ENCODE measurements around the gene HIGD1B. TPM values are rescaled to one million over a fixed set of nuclear protein-coding genes. Genes with fewer than 3 reads are reported as not detected.

The HIGD1B gene
- total and polyA plus RNA-seq, 2 donors (not counting 3 experiments of a cell fraction or from before 2014, with no cell fraction given) = not detected

DNA sequence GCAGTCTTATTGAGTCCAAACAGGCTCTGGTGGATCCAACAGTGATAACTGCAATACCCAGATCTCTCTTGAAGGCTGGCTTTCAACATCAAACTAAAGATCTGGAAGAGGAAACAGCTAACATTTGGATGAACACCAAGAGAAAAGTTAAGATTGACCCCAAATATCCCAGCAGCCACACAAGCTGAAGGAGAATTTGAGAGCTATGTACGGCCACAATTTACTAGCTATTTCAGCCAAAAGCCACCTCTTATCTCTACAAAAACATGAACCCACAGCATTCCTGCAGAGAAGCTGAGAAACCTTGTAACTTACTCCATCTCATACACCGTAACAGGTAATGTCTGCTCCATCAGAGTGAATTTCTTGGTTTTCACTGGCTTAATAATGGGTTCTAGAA is 37.3 kb downstream of the HIGD1B start:
- Histone ChIP-seq H3K4me2 (ENCODE audit: insufficient read depth, low read length) (no peak overlapping the region), H3K4me1 (ENCODE audit: control insufficient read depth, extremely low read depth, insufficient read depth, low read length) (no peaks in the 10 kb centered on the region), H3K27ac (ENCODE audit: insufficient read depth, low read depth, low read length) (no peak overlapping the region), H2AFZ (ENCODE audit: low read depth, low read length) (no peak overlapping the region), H4K20me1 (replicated peaks; ENCODE audit: control insufficient read depth, extremely low read depth, insufficient read depth, low read length) (no peaks in the 10 kb centered on the region), H3K79me2 (ENCODE audit: control insufficient read depth, insufficient read depth, low read length) (peaks cover 33% of the 10 kb centered on the region), H3K36me3 (ENCODE audit: control insufficient read depth in 2 of 2, extremely low read depth in 1 of 2, insufficient read depth in 2 of 2, low read length in 2 of 2) (peaks cover 28 to 48% of the 10 kb centered on the region in 2 experiments), H3K9ac (replicated peaks; ENCODE audit: extremely low read depth, insufficient read depth, low read length) (no peak overlapping the region), H3K9me3 (replicated peaks; ENCODE audit: control insufficient read depth, insufficient read depth, low read length) (no peaks in the 10 kb centered on the region), H3K27me3 (ENCODE audit: control insufficient read depth in 2 of 2, insufficient read depth in 2 of 2, low read length in 2 of 2) (no peaks in the 10 kb centered on the region), H3K9me1 (replicated peaks; ENCODE audit: control insufficient read depth, extremely low read depth, insufficient read depth, low read length) (peaks cover 3% of the 10 kb centered on the region), H3K4me3 (replicated peaks in 1 of 3; ENCODE audit: insufficient read depth in 1 of 3, low read depth in 1 of 3, low read length in 3 of 3) (no peak overlapping the region)
- DNase-seq (ENCODE audit: low read depth, low spot score) (no peak), FAIRE-seq (no peak)
- no TSS peak for BruUV-seq (replicated peaks)
- POLR2A ChIA-PET = no interaction called here
- dilution Hi-C loops (cut with MboI; ENCODE audit: extremely low pct_ligation_motif_present, low sequenced_read_pairs) = no loop called here
- no peak for TF ChIP-seq GATA2 (IDR thresholded peaks at IDR 0.05; ENCODE audit: insufficient read depth, insufficient read length, low read depth, low read length)
- TF ChIP-seq, protein P1, sequence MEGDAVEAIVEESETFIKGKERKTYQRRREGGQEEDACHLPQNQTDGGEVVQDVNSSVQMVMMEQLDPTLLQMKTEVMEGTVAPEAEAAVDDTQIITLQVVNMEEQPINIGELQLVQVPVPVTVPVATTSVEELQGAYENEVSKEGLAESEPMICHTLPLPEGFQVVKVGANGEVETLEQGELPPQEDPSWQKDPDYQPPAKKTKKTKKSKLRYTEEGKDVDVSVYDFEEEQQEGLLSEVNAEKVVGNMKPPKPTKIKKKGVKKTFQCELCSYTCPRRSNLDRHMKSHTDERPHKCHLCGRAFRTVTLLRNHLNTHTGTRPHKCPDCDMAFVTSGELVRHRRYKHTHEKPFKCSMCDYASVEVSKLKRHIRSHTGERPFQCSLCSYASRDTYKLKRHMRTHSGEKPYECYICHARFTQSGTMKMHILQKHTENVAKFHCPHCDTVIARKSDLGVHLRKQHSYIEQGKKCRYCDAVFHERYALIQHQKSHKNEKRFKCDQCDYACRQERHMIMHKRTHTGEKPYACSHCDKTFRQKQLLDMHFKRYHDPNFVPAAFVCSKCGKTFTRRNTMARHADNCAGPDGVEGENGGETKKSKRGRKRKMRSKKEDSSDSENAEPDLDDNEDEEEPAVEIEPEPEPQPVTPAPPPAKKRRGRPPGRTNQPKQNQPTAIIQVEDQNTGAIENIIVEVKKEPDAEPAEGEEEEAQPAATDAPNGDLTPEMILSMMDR (IDR thresholded peaks at IDR 0.05; ENCODE audit: extremely low read depth in 1 of 2, insufficient read depth in 1 of 2, low read depth in 1 of 2, low read length in 2 of 2) = no peak
- no peak for TF ChIP-seq EZH2 (IDR thresholded peaks at IDR 0.05; ENCODE audit: borderline replicate concordance, low read depth, low read length, severe bottlenecking)
- no peak for TF ChIP-seq FOS (IDR thresholded peaks at IDR 0.05; ENCODE audit: borderline replicate concordance, insufficient read depth, low read length)
- TF ChIP-seq POLR2A (IDR thresholded peaks at IDR 0.05; ENCODE audit: low read depth, low read length) = no peak
- no peak for TF ChIP-seq POLR2AphosphoS5 (IDR thresholded peaks at IDR 0.05; ENCODE audit: insufficient read depth, low read depth, low read length)
- TF ChIP-seq, protein P2, sequence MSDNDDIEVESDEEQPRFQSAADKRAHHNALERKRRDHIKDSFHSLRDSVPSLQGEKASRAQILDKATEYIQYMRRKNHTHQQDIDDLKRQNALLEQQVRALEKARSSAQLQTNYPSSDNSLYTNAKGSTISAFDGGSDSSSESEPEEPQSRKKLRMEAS (IDR thresholded peaks at IDR 0.05; ENCODE audit: insufficient read depth, insufficient read length) = no peak
- TF ChIP-seq MYC (IDR thresholded peaks at IDR 0.05; ENCODE audit: low read depth, low read length) = no peak
- no peak for TF ChIP-seq JUN (IDR thresholded peaks at IDR 0.05; ENCODE audit: borderline replicate concordance, insufficient read depth, insufficient read length, low read depth)
- CTCF ChIA-PET = interaction anchor here (1.4 to 9.3 kb wide), 2 partner anchors 10 to 109 kb away, joined by 3 to 295 read pairs; no protein-coding TSS in a partner anchor
- intact Hi-C loops (cut with micrococcal nuclease) = no loop called here
